ENCODE measurements around the gene ASRGL1. TPM values are rescaled to one million over a fixed set of nuclear protein-coding genes. Genes with fewer than 3 reads are reported as not detected.
A peak's percentile ranks its signal among the peaks of the same experiment; 100 is the strongest.

Gene ASRGL1
- total RNA-seq, 1 experiment from 2014 or later = 27.7 TPM

GRCh38 chr11:62387381-62387780, 50.1 kb downstream of the ASRGL1 start:
- in situ Hi-C loops (cut with HindIII; ENCODE audit: low pct_unique_long_range_greater_than_20kb, low sequenced_read_pairs) = no loop called here

GRCh38 chr11:62388999-62389398, 51.8 kb downstream of the ASRGL1 start:
- DNase-seq (ENCODE audit: low read depth) = no peak
- in situ Hi-C loops (cut with HindIII; ENCODE audit: low pct_unique_long_range_greater_than_20kb, low sequenced_read_pairs) = no loop called here

More at GRCh38 chr11:62387381-62387780, 50.1 kb downstream of the ASRGL1 start:
- no peak for DNase-seq (ENCODE audit: low read depth)

GRCh38 chr11:62390237-62390636, 53.0 kb downstream of the ASRGL1 start:
- in situ Hi-C loops (cut with HindIII; ENCODE audit: low pct_unique_long_range_greater_than_20kb, low sequenced_read_pairs) = no loop called here

DNA sequence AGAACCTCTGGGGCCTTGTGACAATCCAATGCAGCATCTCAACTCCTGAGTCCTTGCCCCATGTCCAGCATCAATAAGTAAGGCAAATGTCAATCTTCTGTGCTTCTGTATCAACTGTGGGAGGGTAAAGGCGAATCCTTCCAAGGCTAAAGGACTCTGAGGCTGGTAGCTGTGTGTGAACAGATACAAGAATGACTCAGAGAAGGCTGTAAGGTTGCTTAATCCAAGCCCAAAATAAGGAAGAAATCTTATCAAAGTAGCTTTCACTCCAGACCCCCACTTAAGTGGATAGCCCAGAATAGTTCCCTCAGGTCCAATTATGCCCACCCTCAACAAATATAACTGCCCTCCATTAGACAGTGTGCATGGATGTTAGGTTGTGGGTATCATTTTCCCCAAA, 53.5 kb downstream of the ASRGL1 start:
- in situ Hi-C loops (cut with HindIII; ENCODE audit: low pct_unique_long_range_greater_than_20kb, low sequenced_read_pairs) = no loop called here
- no peak for DNase-seq (ENCODE audit: low read depth)

More at GRCh38 chr11:62390237-62390636, 53.0 kb downstream of the ASRGL1 start:
- DNase-seq (ENCODE audit: low read depth) = no peak

DNA sequence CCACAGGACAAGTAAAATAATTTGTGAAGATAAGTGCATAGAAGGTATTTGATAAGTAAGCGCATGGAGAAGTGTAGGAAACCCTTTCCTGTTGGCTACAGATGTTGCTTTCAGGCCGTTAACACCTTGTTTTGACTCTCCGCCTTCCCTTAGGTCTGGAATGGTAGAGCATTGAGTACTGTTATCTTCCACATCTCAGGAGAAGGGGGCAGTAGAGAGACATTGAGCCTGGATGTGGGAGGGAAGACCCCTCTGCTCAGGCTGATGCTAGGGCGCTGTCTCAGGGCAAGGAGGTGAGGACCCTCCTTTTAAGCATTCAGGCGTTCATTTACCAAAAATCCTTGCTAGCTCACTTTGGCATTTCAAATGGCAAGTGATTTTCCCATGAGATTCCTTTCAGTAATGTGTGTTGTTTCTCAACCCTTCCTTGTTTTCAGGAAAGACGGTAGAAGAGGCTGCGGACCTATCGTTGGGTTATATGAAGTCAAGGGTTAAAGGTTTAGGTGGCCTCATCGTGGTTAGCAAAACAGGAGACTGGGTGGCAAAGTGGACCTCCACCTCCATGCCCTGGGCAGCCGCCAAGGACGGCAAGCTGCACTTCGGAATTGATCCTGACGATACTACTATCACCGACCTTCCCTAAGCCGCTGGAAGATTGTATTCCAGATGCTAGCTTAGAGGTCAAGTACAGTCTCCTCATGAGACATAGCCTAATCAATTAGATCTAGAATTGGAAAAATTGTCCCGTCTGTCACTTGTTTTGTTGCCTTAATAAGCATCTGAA, 54.6 kb downstream of the ASRGL1 start:
- in situ Hi-C loops (cut with HindIII; ENCODE audit: low pct_unique_long_range_greater_than_20kb, low sequenced_read_pairs) = no loop called here
- DNase-seq (ENCODE audit: low read depth) = no peak

- in situ Hi-C loops (cut with HindIII; ENCODE audit: low pct_unique_long_range_greater_than_20kb, low sequenced_read_pairs) = no loop called here
- DNase-seq (ENCODE audit: low read depth) = no peak
These were observed 55.3 kb downstream of the ASRGL1 start for GRCh38 chr11:62392506-62392905.

DNA sequence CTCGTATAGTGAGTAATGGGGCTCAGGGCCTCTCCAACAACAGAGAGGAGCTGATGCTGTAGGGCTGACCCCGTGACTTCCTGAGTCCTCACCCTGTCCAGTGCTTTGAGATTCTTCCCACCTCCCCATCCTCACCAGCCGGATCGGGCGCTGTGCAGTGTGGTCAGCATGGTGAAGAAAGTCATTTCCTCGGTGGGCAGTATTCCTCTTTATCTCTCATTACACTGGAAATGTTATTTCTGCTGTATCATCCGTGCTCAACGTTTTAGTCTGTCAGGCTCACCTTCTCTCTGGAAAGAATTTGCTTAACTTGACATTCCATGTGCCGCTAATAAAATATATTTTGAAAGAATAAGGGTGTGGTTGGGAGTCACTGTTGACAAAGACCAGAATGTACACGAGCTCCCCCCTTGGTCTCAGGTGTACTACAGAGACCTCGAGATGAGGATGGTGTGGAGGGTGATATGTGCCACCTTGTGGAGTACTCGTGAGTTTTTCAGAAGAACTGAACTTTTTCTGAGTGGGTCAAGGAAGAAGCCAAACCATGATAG, 55.9 kb downstream of the ASRGL1 start:
- peak; percentile 54 for DNase-seq (ENCODE audit: low read depth)
- in situ Hi-C loops (cut with HindIII; ENCODE audit: low pct_unique_long_range_greater_than_20kb, low sequenced_read_pairs) = no loop called here

GRCh38 chr11:62393735-62394134, 56.5 kb downstream of the ASRGL1 start:
- in situ Hi-C loops (cut with HindIII; ENCODE audit: low pct_unique_long_range_greater_than_20kb, low sequenced_read_pairs) = no loop called here
- DNase-seq (ENCODE audit: low read depth) = no peak

GRCh38 chr11:62394825-62395538, 57.7 kb downstream of the ASRGL1 start:
- in situ Hi-C loops (cut with HindIII; ENCODE audit: low pct_unique_long_range_greater_than_20kb, low sequenced_read_pairs) = no loop called here
- DNase-seq (ENCODE audit: low read depth) = peak; percentile 81

GRCh38 chr11:62395885-62396551, 58.8 kb downstream of the ASRGL1 start:
- in situ Hi-C loops (cut with HindIII; ENCODE audit: low pct_unique_long_range_greater_than_20kb, low sequenced_read_pairs) = no loop called here
- DNase-seq (ENCODE audit: low read depth) = no peak

DNA sequence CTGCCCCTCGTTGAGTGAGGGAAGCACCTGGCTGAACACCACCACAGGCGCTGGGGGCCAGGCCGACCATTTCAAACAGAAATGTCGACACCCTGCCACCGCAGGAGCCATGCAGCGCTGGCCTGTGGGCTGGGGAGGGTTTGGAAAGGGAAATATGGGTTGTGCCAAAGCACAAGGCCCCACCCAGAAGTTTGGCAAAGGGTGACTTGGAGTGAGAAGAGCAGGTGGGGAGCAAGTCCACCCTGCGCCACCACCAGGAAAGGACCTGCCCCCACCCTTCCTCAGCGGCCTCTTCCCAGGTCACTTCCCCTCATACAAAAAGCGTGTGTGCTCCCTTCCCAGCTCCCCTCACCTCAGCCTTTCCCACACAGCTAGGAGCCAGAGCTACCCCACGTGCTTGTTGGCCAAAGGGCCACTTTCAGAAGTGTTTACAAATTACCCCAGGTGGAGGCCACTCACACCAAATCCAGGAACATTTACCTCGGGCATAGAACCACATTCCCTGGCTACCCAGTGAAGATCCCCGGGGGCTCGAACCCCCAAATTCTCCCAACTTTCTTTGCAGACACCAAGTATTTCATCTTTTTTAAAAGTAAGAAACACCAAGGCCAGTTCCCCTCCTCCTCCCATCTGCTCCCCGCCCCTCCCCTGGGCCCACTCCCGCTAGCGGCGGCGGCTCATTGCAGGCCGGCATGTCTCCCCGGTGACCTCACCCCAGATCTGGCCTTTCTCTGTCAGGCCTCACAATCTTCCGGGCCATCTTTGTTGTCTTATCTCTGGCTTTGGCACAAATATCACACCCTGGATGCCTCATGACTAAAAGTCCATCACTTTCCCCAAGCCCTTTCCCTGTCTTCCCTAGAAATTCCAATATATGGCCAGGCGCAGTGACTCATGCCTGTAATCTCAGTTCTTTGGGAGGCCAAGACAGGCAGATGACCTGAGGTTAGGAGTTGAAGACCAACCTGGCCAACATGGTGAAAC, 61.1 kb downstream of the ASRGL1 start:
- in situ Hi-C loops (cut with HindIII; ENCODE audit: low pct_unique_long_range_greater_than_20kb, low sequenced_read_pairs) = no loop called here
- peak; percentile 83 for DNase-seq (ENCODE audit: low read depth)

DNA sequence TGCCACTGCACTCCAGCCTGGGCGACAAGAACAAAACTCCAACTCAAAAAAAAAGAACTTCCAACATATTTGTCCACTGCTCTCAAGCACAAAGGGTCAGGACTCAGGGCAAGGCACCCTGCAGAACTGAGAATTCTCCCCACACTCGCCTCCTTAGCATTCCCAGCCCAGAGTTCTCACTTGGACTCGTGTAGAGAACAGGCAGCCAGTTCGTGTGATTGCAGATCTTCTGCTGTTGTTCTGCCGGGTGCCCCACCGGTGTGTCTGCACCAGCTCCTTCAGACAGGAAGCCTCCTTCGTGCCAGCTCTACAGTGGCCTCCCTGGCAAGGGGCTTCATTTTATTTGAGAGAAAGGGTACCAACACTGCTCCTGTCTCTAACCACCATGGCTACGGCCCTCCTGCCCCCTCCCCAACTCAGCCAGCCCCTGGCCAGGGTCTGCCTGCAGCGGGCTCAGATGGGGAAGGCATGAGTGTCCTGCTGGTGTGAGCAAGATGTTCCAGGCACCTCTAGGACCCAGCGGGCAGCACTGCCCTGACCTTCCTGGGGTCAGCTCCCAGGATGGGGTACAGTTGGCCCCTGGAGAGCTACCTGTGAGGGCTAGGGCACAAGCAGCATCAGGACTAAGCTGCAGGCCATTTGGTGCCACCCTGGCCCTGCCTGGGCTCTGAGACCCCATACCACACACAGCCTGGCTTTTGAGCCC, 62.1 kb downstream of the ASRGL1 start:
- no peak for DNase-seq (ENCODE audit: low read depth)
- in situ Hi-C loops (cut with HindIII; ENCODE audit: low pct_unique_long_range_greater_than_20kb, low sequenced_read_pairs) = no loop called here

DNA sequence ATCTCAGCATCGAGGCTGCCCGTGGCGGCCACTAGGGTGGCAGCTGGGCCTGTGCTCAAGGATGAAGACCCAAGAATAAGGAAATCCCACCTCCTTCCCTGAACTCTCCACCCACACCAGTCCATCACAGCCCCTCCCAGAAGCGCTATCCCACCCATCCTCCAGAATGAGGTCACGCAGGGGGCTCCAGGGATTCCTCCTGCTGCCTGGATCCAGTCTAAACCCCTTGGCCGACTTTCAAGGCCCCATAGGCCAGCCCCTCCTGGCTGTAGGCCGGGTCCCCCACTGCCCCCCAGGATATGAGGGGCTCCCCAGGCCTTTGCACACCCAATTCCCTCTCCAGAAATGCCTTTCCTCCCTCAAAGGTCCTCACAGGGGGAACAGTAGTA, 62.6 kb downstream of the ASRGL1 start:
- DNase-seq (ENCODE audit: low read depth) = no peak
- in situ Hi-C loops (cut with HindIII; ENCODE audit: low pct_unique_long_range_greater_than_20kb, low sequenced_read_pairs) = no loop called here

GRCh38 chr11:62400281-62400680, 63.0 kb downstream of the ASRGL1 start:
- in situ Hi-C loops (cut with HindIII; ENCODE audit: low pct_unique_long_range_greater_than_20kb, low sequenced_read_pairs) = no loop called here
- DNase-seq (ENCODE audit: low read depth) = no peak

GRCh38 chr11:62400760-62401159, 63.5 kb downstream of the ASRGL1 start:
- peak; percentile 21 for DNase-seq (ENCODE audit: low read depth)
- in situ Hi-C loops (cut with HindIII; ENCODE audit: low pct_unique_long_range_greater_than_20kb, low sequenced_read_pairs) = no loop called here

- DNase-seq (ENCODE audit: low read depth) = no peak
- in situ Hi-C loops (cut with HindIII; ENCODE audit: low pct_unique_long_range_greater_than_20kb, low sequenced_read_pairs) = no loop called here
These were observed 64.1 kb downstream of the ASRGL1 start for GRCh38 chr11:62401356-62401755.

GRCh38 chr11:62401811-62402210, 64.6 kb downstream of the ASRGL1 start:
- in situ Hi-C loops (cut with HindIII; ENCODE audit: low pct_unique_long_range_greater_than_20kb, low sequenced_read_pairs) = no loop called here
- DNase-seq (ENCODE audit: low read depth) = no peak
